PC-9 (cell line): ENCODE measurements around the gene FN3K.

Experiments used
- EZH2 ChIP-seq: fragments of 200-600 bp; sonication (generic); IDR thresholded peaks from 2 replicates; pipeline ENCODE4 v1.8.0; 2017; ENCODE audit warnings: antibody characterized with exemption, low read depth
- TF ChIP-seq, protein P1 (sequence below): fragments of 200-600 bp; sonication (generic); conservative IDR thresholded peaks from 2 replicates; pipeline ENCODE4 v1.6.1; 2017; ENCODE audit warnings: mixed run types, antibody characterized with exemption, mild to moderate bottlenecking, moderate library complexity

DNA sequence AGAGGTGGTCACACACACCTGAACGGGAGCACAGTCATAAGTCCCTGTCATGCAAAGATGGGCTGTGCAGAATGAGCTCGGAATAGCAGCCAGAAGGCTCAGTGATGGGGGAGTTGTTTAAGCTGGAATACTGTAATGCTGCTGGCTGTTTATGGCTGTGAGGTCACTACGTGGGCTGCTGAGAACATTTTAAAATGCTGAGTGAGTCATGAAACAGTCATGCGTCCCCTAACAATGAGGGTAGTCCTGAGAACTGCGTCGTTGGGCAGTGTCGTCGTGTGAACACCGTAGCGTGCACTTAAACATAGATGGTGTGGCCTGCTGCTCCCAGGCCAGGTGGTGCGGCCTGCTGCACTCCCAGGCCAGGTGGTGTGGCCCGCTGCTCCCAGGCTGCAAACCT lies 56.1 kb downstream of the FN3K start:
- TF ChIP-seq, protein P1, sequence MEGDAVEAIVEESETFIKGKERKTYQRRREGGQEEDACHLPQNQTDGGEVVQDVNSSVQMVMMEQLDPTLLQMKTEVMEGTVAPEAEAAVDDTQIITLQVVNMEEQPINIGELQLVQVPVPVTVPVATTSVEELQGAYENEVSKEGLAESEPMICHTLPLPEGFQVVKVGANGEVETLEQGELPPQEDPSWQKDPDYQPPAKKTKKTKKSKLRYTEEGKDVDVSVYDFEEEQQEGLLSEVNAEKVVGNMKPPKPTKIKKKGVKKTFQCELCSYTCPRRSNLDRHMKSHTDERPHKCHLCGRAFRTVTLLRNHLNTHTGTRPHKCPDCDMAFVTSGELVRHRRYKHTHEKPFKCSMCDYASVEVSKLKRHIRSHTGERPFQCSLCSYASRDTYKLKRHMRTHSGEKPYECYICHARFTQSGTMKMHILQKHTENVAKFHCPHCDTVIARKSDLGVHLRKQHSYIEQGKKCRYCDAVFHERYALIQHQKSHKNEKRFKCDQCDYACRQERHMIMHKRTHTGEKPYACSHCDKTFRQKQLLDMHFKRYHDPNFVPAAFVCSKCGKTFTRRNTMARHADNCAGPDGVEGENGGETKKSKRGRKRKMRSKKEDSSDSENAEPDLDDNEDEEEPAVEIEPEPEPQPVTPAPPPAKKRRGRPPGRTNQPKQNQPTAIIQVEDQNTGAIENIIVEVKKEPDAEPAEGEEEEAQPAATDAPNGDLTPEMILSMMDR = no peak
- TF ChIP-seq EZH2 = no peak
